NCI-H1092 treated with DMSO at 0.1 percent for 48 hours (cell line): Measurements from ENCODE around the gene IGF1R.

Source experiments
- DNase-seq: peaks from one replicate; lab custom pipeline; 2025; lab: John Stamatoyannopoulos, UW

IGF1R gene

DNA sequence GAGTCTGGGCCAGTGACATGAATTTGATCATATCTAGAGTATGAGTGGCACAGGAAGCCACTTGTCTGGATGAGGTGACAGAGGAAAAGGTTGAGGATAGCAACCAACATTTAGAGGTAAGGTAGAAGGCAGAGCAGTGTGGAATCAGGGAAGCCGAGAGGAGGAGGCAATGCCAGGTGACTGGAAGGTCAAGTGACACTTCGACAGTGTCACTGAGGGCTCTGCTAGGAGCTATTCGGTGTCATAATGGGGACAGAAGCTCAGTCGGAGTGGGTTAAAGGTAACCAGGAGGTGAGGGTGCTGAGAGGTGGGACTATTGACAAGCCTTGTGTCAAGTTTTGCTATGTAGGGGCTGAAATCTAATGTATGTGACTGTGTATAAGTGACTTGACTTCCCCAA is 56.7 kb downstream of the IGF1R start:
- no peak for DNase-seq

DNA sequence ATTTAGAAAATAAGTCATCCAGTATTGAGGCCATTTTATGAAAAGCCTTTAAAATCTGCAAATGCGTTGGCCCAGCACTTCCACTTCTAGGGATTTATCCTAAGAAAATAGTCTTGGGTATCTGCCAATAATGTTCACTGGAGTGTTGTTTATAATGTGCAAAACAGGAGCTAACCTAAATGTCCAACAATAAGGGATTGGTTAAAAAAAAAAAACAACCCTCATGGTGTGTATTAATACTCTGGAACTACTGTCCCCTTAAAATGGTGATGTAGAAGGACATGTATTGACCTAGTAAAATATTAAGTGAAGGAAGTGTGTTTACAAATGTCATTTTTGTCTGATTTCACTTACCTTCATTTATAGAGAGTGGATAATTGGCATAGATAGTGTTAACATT is 58.0 kb downstream of the IGF1R start:
- DNase-seq, result no peak

DNA sequence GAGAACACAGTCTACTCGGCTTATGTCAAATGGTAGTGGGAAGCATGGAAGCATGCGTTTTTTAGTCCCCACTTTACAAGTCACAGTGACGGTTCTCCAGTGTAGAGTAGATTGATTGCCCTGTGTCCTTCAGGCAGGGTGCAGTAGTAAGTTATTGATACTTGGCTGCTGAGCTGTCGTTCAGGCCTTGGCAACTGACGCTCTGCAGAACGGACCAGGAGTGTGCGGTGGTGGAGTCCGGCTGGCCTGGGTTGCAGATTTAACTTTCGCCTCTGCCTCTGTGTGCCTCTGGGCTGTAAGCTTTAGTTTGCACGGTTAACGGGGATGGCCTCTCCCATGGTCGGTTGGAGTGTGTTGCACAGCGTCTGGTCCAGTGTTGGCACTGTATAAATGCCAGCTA is 58.6 kb downstream of the IGF1R start:
- no peak for DNase-seq

DNA sequence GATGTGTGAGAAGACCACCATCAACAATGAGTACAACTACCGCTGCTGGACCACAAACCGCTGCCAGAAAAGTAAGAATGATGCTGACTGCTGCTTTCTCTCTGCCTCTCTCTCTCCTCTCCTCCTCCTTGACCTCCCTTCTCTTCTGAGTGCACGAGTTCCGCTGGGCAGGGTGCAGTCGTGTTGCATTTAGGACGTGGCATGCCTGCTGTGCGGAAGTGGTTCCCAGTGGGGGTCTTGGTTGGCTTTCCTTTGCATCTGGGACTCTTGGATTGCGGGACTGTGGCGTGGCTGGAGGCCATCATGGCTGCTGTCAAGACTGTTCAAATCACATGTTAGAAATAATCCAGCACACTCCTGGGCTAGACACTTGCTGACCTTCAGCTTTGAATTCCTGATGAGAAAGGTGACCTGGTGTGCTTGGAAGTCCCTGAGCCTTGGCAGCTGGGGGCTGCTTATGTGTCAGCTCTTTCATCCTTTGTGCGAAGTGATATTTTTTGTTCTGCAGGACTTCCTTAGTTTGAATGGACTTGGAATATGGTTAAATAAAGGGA is 59.8 kb downstream of the IGF1R start:
- DNase-seq, result no peak

DNA sequence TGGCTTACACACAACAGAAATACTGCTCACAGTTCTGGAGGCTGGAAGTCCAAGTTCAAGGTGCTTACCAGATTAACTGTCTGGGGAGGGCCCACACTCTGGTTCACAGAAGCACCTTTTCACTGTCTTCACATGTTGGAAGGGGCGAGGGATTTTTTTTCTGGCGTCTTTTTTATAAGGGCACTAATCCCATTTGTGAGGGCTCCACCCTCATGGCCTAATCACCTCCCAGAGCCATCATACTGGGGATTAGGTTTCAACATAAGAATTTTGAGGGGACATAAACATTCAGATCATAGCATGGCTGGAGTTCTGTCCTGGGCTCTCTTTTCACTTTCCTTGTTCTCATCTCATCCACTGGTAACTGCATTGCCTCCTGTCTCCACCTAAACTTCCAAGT is 63.5 kb downstream of the IGF1R start:
- no peak for DNase-seq

DNA sequence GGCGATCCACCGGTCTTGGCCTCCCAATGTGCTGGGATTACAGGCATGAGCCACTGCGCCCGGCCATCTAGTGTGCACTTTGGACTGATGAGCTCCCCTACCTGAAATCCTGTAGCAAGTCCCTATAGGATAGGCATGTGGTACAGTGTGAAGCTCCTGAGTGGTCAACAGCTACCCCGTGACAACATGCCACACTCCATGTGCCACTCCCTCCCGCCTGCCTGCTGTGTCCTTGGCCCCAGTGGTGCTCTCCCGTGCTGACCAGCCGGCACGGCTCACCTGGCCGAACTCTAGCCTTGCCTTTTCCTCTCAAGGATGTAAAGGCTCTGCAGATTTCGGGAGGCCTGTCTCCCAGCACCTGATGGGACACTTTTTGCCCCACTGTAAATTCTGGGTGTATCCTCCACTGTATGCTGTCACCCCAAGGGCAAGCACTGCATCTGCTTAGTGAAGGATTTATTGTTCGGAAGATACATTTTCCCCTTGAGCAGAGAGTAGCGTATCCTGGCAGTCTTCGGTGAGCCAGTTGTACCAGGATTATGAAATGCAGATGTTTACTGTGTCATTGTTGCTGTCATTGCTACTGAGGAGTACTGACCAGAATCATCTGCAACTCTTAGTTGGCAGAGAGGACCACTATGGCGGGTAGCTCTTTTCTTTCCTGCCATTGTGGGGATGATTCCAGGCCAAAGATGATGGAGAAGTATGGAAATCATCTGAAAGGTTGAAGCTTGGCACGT is 64.7 kb downstream of the IGF1R start:
- DNase-seq, result no peak

DNA sequence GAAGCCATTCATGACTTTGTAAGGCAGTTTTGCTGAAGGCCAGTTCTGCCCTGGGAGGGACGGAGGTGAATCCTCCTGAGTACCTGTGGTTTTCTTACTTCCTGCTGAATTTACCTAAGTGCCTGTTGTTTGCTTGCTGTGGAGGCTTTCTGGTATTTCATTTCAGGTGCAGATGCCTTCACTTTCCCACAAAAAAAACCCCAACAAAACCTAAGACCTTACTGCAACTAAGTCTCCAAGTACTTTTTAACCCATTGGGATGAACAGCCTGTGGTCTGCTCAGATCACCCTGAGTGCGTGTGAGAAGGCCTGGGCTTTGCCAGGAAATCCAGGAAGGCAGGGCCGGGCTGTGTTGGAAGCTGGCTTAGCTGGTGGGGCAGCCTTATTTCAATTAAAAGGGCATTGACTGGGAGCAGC is 65.3 kb downstream of the IGF1R start:
- no peak for DNase-seq

DNA sequence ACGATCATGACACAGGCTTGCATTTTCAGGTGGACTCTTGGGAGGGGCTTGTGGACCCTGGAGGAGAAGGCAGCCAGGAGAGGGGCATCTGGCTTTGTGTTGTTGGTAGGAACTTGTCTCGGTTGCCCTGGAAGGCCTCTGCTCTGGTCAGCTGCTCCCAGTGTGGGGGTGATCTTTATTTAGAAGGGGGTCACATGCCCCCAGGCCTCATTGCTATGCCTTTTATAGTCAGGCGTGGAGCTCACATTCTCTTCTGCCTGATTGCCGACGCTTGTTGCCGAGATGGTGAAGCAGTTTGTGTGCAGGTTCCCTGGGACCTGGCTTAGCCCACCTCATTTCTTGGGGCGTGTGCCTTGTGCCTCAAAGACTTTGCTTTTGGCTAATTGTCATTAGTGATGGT is 66.6 kb downstream of the IGF1R start:
- DNase-seq, result no peak

DNA sequence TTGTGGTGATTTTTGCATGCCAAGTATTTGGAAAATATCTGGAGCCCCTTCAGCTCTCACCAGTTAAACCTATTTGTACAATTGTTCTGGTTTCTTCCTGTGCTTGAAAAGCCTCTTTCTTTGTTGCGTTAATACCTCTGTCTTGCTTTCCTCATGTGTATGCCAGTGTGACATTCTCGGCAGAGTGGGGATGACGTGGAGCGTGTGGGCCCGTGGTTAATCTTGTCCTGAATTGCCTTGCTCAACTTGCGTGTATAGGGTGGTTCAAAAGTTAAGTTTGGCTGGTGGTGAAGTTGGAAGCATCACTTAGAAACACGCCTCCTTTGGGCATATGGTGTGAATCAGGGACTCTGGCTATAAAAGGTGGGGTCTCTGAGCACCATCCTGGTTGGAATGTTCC is 67.1 kb downstream of the IGF1R start:
- no peak for DNase-seq

DNA sequence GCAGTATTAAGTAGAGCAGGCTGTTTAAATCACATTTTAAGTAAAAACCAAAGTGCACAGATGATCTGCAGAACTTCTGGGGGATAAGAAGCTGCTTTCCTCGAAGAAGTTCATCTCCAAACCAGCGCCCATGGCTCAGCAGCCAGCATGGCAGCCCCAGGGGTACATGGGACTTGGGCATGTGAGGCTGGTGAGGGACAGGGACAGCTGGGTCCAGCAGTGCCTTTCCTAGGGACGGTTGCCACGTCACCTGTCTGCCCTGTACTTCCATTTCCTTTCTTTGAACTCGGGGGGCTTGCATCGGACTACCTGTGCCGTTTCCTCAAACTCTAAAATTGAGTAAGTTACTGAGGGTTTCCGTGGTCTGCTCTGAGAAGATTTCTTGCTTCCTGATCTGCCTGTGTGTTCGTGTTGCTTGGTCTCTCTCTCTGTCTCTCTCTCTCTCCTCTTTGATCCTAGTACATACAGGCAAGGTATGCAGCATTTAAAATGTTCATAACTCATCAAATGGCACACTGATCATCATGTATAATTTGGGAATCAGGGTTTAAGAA is 67.6 kb downstream of the IGF1R start:
- DNase-seq, result no peak

DNA sequence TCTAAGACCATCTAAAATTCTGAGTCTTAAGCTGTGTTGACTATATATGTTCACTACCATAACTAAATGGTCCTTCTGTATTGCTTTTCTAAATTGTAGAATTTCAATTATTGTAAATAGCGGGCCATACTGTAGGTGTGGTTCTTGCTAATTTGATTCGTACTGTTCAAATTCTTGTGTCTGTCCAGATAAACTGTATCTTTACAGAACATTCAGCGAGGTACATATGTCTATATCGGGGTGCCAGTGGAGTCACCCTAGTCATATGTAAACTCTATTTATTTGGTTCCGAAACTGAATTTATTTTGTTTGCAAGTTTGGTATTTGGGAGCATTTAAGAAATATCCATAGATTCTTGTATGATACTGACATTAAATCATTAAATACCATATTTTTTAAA is 69.0 kb downstream of the IGF1R start:
- no peak for DNase-seq

DNA sequence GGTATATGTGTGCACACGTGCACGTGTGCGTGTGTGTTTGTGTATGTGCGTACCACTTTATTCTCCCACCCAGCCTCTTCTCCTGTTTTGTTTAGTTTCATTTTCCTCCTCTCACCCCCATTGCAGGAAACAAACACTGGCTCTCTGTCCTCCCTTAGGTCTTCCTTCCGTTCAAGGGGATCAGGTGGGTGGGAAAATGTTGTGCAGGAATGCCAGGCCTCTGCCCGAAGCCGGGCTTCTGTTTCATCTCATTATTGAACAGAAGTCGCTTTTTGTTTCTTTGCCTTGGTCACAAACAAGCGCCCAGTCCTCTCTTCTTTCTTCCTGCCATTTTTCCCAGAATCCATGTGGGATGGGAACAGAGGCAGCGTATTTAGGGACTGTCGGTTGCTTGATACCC is 69.6 kb downstream of the IGF1R start:
- no peak for DNase-seq

DNA sequence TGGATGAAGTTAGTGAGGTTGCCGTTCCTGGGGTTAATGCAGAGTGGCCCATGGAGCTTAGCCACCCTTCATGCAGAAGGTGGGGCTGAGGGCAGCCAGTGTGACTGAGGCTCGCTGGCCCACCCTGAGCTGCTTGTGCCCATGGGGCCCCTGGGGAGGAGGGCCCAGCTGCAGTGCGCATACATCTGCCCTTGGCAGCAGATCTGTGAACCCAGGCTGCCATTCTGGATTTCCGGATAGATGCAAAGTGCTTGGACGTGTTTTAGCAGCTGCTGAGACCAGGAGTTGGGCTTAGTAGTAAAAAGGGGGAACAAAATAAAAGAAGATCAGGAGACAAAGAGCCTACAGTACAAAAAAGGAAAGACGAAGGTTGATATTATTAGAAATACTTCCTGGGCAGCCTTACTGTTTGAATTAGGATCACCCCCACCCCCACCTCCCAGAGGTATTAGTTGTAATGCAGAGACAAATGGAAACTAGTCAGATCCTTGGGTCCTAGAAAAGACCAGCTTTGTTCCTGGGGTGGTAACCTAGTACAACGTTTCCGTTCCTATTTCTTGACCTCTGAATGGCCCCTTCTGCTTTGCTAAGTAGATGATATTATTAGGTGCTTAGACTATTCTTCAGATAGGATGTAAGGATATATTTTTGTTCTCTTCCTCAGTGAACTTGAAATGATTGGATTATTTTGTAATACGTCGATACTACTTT is 70.2 kb downstream of the IGF1R start:
- no peak for DNase-seq

DNA sequence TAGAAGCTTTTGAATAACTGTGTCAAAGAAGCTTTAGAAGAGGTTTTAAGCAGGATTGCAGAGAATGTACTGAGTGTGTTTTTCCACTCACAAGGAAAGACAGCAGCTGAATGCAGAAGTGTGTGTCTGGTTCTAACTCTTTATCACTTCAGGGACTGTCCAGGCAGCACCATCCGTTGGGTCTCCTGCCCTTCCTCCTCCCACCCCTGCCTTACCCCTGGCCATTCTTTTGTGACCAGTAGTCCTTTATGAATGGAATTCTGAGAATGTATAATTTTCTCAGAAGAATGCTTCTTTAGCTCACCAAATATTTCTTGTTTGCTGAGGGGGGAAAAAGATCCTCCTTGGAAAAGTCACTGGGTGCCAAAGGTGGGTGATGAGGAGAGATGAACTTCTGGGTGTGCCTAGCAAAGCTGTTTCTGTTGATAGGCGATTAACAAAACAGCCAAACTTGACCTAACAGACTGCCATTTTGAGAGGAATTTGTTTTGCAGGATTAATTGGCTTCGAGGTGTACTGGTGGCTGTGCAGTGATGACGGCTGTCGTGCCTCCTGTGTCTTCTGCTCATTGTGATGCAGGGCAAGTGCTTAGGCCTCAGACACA is 70.9 kb downstream of the IGF1R start:
- no peak for DNase-seq

DNA sequence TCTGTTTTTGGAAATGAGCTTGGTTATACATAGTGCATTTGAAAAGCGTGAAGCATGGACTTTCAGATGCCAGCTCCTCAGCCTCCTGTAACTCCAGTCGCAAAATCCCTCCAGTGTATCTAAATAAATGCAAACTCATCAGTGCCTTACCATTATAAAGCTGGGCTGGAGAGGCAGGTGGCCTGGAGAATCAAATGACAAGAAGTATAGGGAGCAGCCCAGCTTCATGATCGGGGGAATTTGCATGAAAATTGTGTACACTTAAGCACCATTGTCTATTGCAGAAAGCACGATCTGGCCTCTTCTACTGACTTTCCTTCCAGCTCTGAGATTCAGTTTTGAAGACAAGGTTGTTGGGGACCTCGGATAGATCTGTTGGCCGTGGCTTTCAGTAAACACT is 71.7 kb downstream of the IGF1R start:
- DNase-seq, result no peak

DNA sequence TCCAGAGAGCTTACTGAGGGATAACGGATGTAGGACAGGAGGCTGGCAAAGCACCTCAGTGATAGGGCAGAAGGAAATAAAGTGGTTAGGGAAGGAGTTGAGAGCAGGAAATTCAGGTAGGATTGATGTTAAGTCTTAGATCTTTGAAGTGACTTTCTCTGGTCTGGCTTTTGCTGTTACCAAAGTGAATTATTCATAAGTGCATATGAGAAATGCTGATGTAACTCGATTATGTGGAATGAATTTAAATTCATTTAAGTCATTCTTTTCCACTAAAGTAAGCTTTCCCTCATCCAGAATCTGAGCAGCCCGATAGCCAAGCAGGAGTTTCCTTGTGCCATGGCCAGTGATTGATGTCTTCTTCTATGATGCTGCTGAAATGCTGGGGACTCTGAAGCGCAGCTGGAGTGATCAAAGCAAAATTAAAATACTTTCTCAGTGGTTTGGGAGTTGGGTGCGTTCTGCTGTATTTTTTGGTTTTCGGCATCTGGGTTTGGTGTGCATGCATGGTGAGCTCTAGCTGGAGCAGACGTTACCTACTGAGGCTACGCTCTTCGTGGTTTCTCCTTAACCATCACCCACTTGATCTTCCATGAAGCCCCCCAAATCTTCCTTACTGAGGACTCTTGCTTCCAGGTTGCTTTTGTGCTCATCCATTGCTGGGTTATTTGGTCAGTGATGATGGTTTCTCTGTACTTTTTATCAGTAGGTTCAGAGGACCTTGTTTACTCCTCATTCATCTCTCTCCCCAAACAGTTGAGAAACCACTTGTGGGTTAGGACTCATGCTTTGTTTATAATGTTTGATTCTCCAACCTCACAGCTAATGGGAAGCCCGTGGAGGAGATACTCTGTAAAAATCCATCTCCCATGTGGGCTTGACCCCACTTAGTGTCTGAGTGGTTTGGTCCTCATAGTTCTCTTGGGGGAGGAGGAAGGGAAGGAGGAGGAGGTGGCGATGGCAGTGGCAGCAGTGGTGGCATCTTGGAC is 72.5 kb downstream of the IGF1R start:
- no peak for DNase-seq

DNA sequence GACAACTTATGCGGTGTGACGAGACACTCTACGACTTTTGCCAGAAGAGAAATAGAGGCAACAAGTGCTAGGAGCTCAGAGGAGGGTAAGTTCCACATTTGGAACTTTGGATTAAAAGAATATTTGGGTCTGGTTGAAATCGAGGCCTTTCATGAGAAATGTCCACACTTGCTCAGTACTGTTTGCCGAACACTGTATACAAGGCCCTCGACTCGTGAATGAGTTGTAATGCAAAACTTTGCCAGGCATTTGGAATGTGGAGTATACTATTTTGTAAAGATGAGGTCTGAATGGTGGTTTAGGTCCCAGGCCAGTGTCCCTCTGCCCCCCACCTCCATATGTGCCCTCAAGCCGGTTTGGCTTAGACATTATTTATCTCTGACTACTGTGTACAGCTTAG is 73.9 kb downstream of the IGF1R start:
- DNase-seq, result no peak

DNA sequence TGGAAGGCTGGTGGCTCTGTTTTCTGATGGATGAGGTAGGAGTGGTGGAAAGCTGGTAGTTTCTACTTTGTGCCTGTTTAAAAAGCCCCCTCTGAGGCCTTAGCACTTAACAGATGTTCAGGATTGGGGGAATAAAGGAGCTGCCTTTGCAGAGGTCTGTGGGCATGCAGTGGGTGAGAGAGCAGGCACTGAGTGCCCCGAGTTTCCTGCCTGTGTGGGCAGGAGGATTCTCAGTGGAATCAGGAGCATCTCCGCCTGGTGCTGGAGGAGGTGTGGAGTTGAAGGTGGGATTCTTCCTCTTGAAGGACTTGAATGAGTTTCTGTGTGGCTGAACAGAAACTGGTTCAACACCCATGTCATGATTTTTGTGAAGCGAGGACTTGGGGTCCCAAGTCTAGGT is 74.3 kb downstream of the IGF1R start:
- DNase-seq, result no peak

DNA sequence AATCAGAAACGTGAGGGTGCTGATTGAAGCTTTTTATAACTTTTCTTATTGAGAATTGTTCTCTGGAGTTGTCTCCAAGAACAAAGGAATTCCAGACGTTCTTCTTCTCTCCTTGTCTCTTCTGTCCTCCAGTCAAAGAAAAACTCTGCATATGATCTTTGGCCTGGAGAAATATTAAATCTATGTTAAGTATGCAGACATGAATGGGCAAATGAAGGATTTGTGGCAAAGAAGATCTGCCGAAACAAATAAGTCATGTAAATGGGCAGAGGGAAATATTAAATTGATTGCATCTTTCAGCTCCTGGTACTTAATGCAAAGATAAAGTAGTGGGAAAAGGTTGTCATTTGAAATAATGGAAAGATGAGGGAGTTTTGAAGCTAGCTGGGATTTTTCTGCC is 74.9 kb downstream of the IGF1R start:
- no peak for DNase-seq

DNA sequence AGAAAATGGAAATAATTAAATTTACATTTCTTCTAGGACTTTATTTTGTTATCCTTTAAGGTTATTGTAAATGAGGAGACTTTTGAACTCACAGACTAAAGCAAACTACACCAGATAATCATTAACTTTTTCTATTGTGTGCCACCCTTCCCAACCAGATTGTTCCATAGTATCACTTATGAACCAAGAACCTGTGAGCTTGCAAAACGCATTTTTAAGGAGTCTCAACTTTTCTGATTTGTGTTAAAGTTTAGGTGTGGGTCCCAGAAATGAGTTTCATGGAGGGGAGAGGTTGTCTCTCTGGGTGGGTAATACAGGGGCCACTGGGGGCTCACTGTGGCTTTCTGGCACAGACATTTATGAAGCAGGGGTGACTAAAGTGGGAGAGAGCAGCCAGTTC is 75.7 kb downstream of the IGF1R start:
- DNase-seq, result no peak

DNA sequence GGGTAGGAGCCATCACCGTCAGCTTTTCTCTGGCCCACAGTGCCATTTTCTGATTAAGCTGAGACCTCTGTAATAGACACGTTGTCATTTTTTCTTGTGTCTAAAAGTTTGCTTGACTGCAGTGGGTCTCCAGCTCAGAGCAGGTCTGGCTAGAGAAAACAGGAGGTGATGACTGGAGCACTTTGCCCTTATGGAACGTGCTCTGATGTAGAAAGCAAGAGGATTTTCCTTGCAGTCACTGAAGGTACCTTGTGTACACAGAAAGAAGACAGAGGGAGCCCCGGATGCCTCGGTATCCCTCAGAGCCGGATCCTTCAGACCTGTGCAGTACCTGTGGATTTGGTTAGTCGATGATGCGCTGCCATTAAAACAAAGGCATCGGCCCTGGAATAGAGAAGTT is 76.2 kb downstream of the IGF1R start:
- no peak for DNase-seq

DNA sequence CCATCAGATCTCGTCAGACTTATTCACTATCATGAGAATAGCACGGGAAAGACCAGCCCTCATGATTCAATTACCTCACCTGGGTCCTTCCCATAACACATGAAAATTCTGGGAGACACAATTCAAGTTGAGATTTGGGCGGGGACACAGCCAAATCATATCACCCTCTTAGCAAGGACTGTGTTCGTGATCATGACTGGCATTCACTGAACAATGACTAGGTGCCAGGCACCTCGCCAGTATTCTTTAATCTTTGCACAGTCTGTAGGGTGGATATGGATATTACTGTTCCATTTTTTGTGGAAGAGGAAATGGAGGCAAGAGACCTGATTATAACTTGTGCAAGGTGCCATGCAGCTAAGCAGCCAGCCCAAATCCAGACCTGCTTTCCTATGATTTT is 77.5 kb downstream of the IGF1R start:
- DNase-seq, result no peak
